ENCODE results near the gene DLL4.
"Not testable (repeated sequence)": the region's sequence is repeated elsewhere in the genome, so short reads cannot be mapped to it uniquely, and the experiment has no call there.

The DLL4 gene

DNA sequence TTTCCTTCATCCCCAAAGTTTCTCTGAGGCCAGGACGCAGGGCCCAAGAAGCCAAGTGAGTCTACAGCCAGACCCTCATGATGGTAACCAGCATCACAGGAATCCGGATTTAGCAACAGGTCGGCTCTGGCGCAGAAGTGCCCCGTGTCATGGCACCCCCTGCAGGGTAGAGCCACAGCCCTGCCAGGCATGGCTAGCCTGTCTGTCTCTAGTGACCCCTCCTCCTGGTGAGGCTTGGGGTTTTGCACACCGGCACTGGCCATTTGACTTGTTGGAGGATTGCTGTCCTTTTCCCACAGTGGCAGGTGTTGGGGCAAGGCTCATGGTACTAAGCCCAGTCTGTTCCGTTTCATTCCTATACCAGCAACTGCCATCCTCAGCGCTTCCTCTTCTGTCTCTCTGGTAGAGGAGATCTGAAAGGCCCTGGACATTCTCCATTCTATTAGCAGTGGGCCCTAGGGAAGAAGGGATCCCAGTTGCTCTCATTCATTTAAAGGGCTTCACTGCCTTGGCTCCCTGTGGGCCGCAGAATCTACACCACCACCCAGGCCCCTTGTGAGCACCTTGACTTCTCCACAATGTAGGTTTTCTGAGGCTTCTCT lies 14.7 kb downstream of the DLL4 start:
- DNase-seq, result no peak

GRCh38 chr15:40944510-40945296 lies 15.6 kb downstream of the DLL4 start:
- no peak for DNase-seq

GRCh38 chr15:40948706-40949473 lies 19.8 kb downstream of the DLL4 start:
- DNase-seq, result no peak

DNA sequence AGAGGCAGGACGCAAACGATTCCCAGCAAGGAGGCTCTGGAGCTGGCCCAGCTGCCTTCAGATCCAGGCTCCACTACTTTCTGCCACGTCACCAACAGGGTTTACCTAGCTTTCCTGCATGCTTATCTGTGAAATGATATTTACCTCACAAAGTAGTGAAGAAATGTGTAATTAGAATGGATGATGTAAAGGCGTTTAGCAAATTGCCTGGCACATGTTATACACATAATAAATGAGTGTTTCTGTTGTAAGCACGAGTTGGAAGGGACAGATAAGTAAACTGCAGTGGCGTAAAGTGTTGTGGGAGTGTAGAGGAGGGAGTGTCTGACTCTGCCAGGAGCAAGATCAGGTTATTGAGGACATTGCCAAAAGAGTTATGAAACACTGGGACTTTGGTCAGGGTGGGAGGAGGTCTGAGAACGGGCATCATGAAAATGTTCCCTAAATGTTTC lies 20.6 kb downstream of the DLL4 start:
- no peak for DNase-seq

DNA sequence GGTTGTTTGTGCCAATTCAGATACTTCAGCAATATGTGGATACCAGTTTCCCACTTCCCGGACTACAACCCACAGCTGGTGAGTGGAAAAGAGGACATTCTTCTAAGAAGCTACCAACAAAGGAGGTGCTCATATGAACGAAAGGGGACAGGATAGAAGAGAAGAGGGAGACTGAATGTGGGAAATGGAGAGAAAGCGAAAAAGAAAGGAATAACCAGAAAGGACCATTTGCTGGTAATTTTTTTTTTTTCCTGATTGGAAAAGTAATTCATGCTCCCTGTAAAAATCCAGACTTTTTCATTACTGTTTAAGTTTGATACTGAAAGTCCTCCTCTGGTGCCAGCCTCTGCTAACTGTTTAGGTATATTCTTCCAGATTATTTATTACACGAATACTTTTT lies 22.6 kb downstream of the DLL4 start:
- DNase-seq, result no peak

- DNase-seq, result no peak
These were observed 23.3 kb downstream of the DLL4 start for GRCh38 chr15:40952301-40952900.

- DNase-seq, result peak; percentile 90
These were observed 24.0 kb downstream of the DLL4 start, which contains the start of gene CHAC1 for GRCh38 chr15:40952901-40953712. Gene CHAC1 (plus strand): TSS chr15:40953471. CDS start chr15:40953584, 113 bp downstream.

GRCh38 chr15:40953713-40954074 lies 24.6 kb downstream of the DLL4 start:
- no peak for DNase-seq

DNA sequence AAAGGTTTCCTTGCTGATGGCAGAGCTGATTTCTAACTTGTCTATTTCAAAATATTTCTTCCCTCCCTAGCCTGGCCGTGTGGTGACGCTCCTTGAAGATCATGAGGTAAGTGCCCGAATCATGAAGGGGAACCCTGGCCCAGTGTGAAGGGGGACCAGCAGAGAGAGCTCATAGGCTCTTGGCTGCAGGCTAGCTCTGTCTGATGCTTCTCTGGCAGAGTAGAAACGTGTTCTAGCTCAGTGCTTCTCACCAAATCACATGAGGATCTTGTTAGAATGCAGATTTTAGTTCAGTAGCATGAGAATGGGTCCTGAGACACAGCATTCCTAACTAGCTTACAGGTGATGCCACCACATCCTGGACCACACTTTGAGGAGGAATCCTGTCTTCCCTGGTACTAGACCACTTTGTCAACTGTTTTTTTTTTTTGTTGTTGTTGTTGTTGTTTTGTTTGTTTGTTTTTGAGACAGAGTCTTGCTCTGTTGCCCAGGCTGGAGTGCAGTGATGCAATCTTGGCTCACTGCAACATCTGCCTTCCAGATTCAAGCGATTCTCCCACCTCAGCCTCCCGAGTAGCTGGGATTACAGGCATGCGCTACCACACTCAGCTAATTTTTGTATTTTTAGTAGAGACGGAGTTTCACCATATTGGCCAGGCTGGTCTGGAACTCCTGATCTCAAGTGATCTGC lies 25.2 kb downstream of the DLL4 start:
- DNase-seq, result not testable (repeated sequence)

GRCh38 chr15:40955141-40955903 lies 26.2 kb downstream of the DLL4 start:
- DNase-seq, result no peak

DNA sequence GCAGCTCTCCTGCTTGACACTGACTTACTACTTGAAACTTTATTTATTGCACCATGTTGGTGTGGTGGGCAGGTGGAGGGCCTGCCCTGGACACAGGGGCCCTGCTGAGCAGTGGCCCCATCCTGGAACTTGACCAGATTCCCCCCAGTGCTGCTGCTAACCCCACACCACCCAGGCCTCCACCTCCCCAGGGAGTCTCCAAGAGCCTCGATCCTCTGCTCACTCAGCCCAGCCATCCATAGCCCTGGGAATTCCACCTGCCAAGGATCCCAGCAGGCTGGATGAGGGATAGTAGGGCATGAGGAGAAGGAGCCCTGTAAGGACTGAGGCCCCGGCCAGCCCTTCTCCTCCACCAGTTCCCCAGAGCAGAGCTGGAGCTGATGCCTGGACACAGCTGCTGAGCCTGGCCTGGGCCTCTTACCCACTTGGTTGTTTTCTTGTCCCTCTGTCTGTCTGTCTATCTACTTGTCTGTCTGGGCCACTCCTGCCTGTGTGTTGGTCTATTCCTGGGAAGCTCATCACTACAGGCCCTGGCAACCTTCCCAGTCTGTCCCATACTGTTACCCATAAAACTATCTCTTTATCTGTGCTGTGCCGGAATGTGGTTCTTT lies 26.9 kb downstream of the DLL4 start:
- no peak for DNase-seq

- DNase-seq, result no peak
These were observed 27.4 kb downstream of the DLL4 start for GRCh38 chr15:40956541-40956982.

DNA sequence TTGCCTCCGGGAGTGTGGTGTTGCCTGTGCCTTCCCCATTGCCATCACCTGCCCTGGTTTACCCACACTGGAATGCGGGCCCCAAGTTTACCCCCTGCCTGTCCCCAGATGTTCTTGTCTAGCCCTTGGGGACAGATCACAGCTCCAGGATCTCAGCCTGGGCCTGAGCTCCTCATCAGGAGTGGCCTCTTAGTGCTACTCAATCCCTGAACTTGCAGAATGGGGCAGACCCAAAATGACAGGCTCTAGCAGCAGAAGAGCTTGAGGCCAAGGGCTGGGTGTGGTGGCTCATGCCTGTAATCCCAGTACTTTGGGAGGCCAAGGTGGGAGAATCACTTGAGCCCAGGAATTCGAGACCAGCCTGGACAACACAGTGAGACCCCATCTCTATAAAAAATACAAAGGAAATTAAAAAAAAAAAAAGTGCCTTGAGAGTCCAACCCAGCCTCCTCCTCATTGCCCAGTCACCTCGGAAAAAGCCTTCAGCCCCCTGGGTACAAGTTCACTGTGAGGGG lies 28.0 kb downstream of the DLL4 start:
- DNase-seq, result no peak

GRCh38 chr15:40957581-40958051 lies 28.5 kb downstream of the DLL4 start:
- DNase-seq, result no peak

DNA sequence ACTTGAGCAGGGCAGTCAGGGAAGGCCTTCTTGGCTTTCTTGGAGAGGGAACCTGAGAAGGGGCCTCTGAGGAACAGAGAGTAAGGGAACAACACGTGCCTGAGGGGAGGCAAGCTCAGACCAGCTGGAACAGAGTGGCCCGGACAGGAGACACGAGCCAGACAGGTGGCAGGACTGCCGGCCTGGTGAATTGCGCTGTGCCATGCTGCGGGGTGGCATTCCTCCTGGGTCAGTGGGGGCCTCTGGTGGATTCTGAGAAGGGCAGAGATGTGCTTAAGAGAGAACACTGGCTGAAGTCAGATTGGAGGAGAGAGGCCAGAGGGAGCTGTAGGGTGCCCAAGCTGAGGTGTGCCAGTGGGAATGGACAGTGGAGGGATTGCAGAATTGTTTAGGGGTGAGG lies 29.0 kb downstream of the DLL4 start:
- DNase-seq, result no peak

DNA sequence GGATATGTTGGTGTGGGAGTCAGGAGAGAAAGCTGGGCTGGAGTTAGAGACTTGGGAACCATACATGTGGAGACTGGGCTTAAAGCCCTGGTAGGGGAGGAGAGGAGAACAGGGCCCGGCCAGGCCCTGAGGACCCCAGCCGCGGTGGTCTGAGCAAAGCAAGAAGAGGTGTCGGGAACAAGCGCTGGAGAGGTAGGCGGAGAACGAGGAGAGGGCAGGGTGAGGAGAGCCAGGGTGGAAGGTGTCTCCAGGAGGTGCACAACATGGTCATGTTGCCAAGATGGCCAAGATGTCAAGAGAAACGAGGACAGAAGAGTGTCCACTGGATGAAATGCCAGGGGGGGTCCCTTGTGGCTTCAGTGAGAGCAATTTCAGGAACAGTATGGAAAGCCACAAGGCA lies 29.6 kb downstream of the DLL4 start:
- DNase-seq, result no peak

DNA sequence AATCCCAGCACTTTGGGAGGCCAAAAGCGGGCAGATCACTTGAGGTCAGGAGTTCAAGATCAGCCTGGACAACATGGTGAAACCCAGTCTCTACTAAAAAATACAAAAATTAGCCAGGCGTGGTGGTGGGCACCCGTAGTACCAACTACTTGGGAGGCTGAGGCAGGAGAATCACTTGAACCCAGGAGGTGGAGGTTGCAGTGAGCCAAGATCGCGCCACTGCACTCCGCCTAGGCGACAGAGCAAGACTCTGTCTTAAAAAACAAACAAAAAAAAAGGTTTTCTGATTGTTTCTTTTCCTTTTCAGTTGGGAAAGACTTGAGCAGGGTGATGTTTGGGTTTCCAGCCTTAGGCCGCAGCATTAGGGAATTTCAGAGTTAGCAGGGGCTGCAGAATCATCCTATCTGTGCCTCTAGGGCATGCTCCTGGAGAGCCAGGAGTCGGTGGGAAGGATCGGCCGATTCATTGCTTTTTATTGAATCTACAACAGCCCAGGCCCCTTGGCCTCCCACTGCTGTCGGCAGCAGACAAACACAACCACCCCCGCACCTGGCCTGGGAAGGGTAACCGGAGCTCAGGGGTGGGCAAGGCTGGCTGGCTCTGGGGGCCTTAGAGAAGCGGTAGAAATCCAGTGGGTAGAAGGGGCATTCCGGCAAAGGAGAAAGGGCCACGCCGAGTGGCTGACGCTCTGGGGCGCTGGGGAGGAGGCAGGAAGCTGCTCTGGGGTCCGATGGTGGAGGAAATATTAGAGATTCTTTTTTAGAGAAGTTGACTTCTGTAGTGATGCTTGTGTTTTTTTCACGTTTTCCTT lies 30.4 kb downstream of the DLL4 start:
- no peak for DNase-seq

- DNase-seq, result no peak
These were observed 31.2 kb downstream of the DLL4 start for GRCh38 chr15:40960151-40960885.

DNA sequence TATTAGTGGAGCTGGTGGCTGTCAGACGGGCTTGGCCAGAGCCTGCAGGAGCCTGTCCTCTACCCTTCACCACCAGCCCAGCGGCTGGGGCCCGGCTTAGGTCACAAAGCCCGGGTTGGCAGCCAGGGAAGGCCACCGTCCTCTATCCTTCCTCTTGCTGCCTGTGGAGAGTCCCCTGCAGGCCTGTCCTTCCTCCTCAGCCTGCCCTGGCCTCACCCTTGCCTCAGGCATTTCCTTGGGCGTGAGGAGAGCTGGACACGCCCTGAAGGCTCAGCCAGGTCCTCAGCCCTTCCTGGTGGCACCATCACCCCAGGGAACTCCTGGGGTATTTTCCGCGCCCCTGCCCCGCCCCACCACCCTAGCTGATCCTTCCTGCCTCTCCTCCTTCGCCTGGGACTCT lies 31.8 kb downstream of the DLL4 start:
- no peak for DNase-seq

Data from KG1 (cell line).